ENCODE measurements around the gene PTPRD. TPM values are rescaled to one million over a fixed set of nuclear protein-coding genes. Genes with fewer than 3 reads are reported as not detected.

Gene PTPRD
- total RNA-seq, 1 experiment from 2014 or later = not detected

DNA sequence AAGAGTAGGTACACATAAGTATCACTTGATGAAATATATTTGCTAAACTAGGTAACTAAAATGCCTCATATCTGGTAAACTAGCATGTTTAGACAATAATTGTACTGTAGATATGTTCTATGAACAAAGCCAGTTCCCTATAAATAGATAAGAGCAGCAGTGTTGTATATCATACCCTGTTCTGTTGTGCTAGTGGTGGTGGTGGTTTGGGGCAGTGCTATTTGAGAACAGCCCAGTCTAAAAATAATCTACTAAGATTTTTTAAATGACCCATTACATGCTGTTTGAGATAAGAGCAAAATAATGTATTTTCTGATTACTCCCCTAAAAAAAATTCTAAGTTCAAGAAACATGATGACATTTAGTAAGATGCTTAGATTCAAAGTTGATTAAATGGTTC, 1984.0 kb downstream of the PTPRD start:
- ChIA-PET POLR2A (no interaction called here), CTCF (no interaction called here)
- intact Hi-C loops (cut with micrococcal nuclease; ENCODE audit: unreplicated experiment) = no loop called here
- no peaks in the 10 kb centered on the region for H3K27me3 ChIP-seq (ENCODE audit: control insufficient read depth, insufficient read depth, low read length)
- DNase-seq (ENCODE audit: low read depth, low spot score) = no peak
- no peak for ATAC-seq
- in situ Hi-C loops (cut with HindIII; ENCODE audit: low pct_unique_long_range_greater_than_20kb, low sequenced_read_pairs) = no loop called here
- H3K4me3 ChIP-seq (ENCODE audit: low read depth in 2 of 2, low read length in 2 of 2) = no peak overlapping the region
- no peaks in the 10 kb centered on the region for H3K9me3 ChIP-seq (ENCODE audit: control insufficient read depth, insufficient read depth, low read depth, low read length)
- BruUV-seq (replicated peaks) = no TSS peak
- no peak overlapping the region for H3K27ac ChIP-seq (ENCODE audit: low read length)
- no peak for TF ChIP-seq POLR2AphosphoS5 (IDR thresholded peaks at IDR 0.05; ENCODE audit: low read depth, low read length)
- TF ChIP-seq SIN3A (IDR thresholded peaks at IDR 0.05; ENCODE audit: borderline replicate concordance, insufficient read depth, low read depth, low read length) = no peak
- TF ChIP-seq TCF7L2 (IDR thresholded peaks at IDR 0.05; ENCODE audit: low read depth, low read length) = no peak
- TF ChIP-seq, protein P1, sequence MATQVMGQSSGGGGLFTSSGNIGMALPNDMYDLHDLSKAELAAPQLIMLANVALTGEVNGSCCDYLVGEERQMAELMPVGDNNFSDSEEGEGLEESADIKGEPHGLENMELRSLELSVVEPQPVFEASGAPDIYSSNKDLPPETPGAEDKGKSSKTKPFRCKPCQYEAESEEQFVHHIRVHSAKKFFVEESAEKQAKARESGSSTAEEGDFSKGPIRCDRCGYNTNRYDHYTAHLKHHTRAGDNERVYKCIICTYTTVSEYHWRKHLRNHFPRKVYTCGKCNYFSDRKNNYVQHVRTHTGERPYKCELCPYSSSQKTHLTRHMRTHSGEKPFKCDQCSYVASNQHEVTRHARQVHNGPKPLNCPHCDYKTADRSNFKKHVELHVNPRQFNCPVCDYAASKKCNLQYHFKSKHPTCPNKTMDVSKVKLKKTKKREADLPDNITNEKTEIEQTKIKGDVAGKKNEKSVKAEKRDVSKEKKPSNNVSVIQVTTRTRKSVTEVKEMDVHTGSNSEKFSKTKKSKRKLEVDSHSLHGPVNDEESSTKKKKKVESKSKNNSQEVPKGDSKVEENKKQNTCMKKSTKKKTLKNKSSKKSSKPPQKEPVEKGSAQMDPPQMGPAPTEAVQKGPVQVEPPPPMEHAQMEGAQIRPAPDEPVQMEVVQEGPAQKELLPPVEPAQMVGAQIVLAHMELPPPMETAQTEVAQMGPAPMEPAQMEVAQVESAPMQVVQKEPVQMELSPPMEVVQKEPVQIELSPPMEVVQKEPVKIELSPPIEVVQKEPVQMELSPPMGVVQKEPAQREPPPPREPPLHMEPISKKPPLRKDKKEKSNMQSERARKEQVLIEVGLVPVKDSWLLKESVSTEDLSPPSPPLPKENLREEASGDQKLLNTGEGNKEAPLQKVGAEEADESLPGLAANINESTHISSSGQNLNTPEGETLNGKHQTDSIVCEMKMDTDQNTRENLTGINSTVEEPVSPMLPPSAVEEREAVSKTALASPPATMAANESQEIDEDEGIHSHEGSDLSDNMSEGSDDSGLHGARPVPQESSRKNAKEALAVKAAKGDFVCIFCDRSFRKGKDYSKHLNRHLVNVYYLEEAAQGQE (IDR thresholded peaks at IDR 0.05; ENCODE audit: insufficient read depth in 1 of 2, low read depth in 2 of 2, low read length in 1 of 2) = no peak
- TF ChIP-seq, protein P2, sequence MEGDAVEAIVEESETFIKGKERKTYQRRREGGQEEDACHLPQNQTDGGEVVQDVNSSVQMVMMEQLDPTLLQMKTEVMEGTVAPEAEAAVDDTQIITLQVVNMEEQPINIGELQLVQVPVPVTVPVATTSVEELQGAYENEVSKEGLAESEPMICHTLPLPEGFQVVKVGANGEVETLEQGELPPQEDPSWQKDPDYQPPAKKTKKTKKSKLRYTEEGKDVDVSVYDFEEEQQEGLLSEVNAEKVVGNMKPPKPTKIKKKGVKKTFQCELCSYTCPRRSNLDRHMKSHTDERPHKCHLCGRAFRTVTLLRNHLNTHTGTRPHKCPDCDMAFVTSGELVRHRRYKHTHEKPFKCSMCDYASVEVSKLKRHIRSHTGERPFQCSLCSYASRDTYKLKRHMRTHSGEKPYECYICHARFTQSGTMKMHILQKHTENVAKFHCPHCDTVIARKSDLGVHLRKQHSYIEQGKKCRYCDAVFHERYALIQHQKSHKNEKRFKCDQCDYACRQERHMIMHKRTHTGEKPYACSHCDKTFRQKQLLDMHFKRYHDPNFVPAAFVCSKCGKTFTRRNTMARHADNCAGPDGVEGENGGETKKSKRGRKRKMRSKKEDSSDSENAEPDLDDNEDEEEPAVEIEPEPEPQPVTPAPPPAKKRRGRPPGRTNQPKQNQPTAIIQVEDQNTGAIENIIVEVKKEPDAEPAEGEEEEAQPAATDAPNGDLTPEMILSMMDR (IDR thresholded peaks at IDR 0.05) = no peak
- H3K4me1 ChIP-seq (ENCODE audit: control insufficient read depth, insufficient read depth, low read length) = no peaks in the 10 kb centered on the region
- H3K36me3 ChIP-seq (ENCODE audit: control insufficient read depth, insufficient read depth, low read length) = no peaks in the 10 kb centered on the region

DNA sequence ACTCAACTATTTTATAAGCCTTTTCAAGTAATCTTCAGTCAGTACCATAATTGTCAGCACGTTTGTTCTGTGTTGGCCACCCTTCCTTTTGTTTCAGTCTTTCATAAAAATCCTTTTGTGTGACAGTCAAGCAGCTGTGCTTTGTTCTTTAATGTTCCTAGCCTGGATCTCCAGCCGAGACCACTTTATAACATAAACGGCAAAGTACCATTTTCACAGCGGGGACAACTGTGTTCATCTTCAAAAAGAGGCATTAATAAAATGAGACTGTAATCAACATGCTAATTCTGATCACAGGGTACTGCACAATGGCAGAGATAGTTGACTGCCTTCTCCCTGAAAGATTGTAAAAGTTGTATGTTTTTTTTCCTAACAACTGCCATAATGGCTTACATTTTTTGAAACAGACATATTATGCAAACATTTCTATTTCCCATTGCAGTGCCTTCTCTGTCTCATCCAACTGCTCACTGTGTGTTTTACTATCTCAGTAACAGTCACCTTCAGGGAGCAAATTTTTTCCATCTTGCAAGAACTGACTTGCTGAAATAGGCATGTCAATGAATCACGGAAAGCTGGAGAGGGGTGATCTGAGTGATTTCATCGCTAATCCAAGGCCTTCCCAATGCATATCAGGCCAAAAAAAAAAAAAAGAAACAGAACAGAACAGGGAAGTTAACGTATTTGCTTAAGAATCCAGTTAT, 1984.7 kb downstream of the PTPRD start:
- intact Hi-C loops (cut with micrococcal nuclease; ENCODE audit: unreplicated experiment) (no loop called here), in situ Hi-C loops (cut with HindIII; ENCODE audit: low pct_unique_long_range_greater_than_20kb, low sequenced_read_pairs) (no loop called here)
- no TSS peak for BruUV-seq (replicated peaks)
- H3K4me1 ChIP-seq (ENCODE audit: control insufficient read depth, insufficient read depth, low read length) = no peaks in the 10 kb centered on the region
- ATAC-seq (no peak), DNase-seq (ENCODE audit: low read depth, low spot score) (no peak)
- no peaks in the 10 kb centered on the region for H3K9me3 ChIP-seq (ENCODE audit: control insufficient read depth, insufficient read depth, low read depth, low read length)
- H3K4me3 ChIP-seq (ENCODE audit: low read depth in 2 of 2, low read length in 2 of 2) = no peak overlapping the region
- CTCF ChIA-PET = no interaction called here
- POLR2A ChIA-PET = no interaction called here
- TF ChIP-seq SIN3A (IDR thresholded peaks at IDR 0.05; ENCODE audit: borderline replicate concordance, insufficient read depth, low read depth, low read length) (no peak), POLR2AphosphoS5 (IDR thresholded peaks at IDR 0.05; ENCODE audit: low read depth, low read length) (no peak), TCF7L2 (IDR thresholded peaks at IDR 0.05; ENCODE audit: low read depth, low read length) (no peak)
- TF ChIP-seq, protein P2 (IDR thresholded peaks at IDR 0.05) = no peak
- TF ChIP-seq, protein P1 (IDR thresholded peaks at IDR 0.05; ENCODE audit: insufficient read depth in 1 of 2, low read depth in 2 of 2, low read length in 1 of 2) = no peak
- H3K27ac ChIP-seq (ENCODE audit: low read length) = no peak overlapping the region
- no peaks in the 10 kb centered on the region for H3K36me3 ChIP-seq (ENCODE audit: control insufficient read depth, insufficient read depth, low read length)
- H3K27me3 ChIP-seq (ENCODE audit: control insufficient read depth, insufficient read depth, low read length) = no peaks in the 10 kb centered on the region
